SK-N-SH treated with all-trans-retinoic acid at 6 μM for 48 hours (cell line): ENCODE results near the gene CD300C.

Source experiments
- ATAC-seq: fragments of 200-7000 bp; cut with Tn5 transposase; 3 replicates; pipeline ENCODE4 v1.9.1; 2020; ENCODE audit warnings: mild to moderate bottlenecking, moderate library complexity
- ARNTL ChIP-seq: fragments of 450-650 bp; formaldehyde crosslinking; IDR thresholded peaks from 2 replicates; pipeline ENCODE4 v1.5.0; 2020; ENCODE audit warnings: low read depth, mild to moderate bottlenecking, moderate library complexity, borderline replicate concordance
- BACH2 ChIP-seq: fragments of 250-450 bp; sonication (Bioruptor Pico); IDR thresholded peaks from 2 replicates; pipeline ENCODE4 v1.9.0; 2021; ENCODE audit warnings: mild to moderate bottlenecking, borderline replicate concordance
- CSDC2 ChIP-seq: fragments of 250-450 bp; sonication (Bioruptor Pico); IDR thresholded peaks from 2 replicates; pipeline ENCODE4 v1.5.0; 2020; ENCODE audit warnings: mild to moderate bottlenecking, moderate library complexity
- CSRNP3 ChIP-seq: fragments of 250-450 bp; sonication (Bioruptor Pico); IDR thresholded peaks from 2 replicates; pipeline ENCODE4 v1.5.1; 2021; ENCODE audit warnings: mild to moderate bottlenecking, moderate library complexity
- ESRRG ChIP-seq: fragments of 250-450 bp; sonication (Bioruptor Pico); IDR thresholded peaks from 2 replicates; pipeline ENCODE4 v1.6.1; 2021; ENCODE audit warnings: mild to moderate bottlenecking
- GLIS3 ChIP-seq: fragments of 250-450 bp; sonication (Bioruptor Pico); IDR thresholded peaks from 2 replicates; pipeline ENCODE4 v1.5.0; 2020; ENCODE audit warnings: mild to moderate bottlenecking, moderate library complexity
- ISL1 ChIP-seq: fragments of 250-450 bp; sonication (Bioruptor Pico); IDR thresholded peaks from 2 replicates; pipeline ENCODE4 v2.1.2; 2022; ENCODE audit warnings: mild to moderate bottlenecking, moderate library complexity
- OSR1 ChIP-seq: fragments of 250-450 bp; sonication (Bioruptor Pico); IDR thresholded peaks from 2 replicates; pipeline ENCODE4 v1.8.0; 2022; ENCODE audit warnings: moderate library complexity, mild to moderate bottlenecking, inconsistent platforms
- PATZ1 ChIP-seq: fragments of 250-450 bp; sonication (Bioruptor Pico); IDR thresholded peaks from 2 replicates; pipeline ENCODE4 v1.8.0; 2020; ENCODE audit warnings: mild to moderate bottlenecking, moderate library complexity, borderline replicate concordance
- POU6F1 ChIP-seq: fragments of 250-450 bp; sonication (Bioruptor Pico); IDR thresholded peaks from 2 replicates; pipeline ENCODE4 v1.8.0; 2021; ENCODE audit warnings: low read depth, mild to moderate bottlenecking, moderate library complexity, borderline replicate concordance
- PPARA ChIP-seq: fragments of 250-450 bp; sonication (Bioruptor Pico); IDR thresholded peaks from 2 replicates; pipeline ENCODE4 v1.5.0; 2020; ENCODE audit warnings: mild to moderate bottlenecking, borderline replicate concordance
- RARB ChIP-seq: fragments of 250-450 bp; sonication (Bioruptor Pico); IDR thresholded peaks from 2 replicates; pipeline ENCODE4 v1.8.0; 2021; ENCODE audit warnings: mild to moderate bottlenecking, moderate library complexity
- SNAI2 ChIP-seq: fragments of 250-450 bp; sonication (Bioruptor Pico); IDR thresholded peaks from 2 replicates; pipeline ENCODE4 v1.5.0; 2020; ENCODE audit warnings: mild to moderate bottlenecking, moderate library complexity
- TCF4 ChIP-seq: fragments of 250-450 bp; sonication (Bioruptor Pico); IDR thresholded peaks from 2 replicates; pipeline ENCODE4 v1.8.0; 2021; ENCODE audit warnings: mild to moderate bottlenecking, moderate library complexity, borderline replicate concordance
- TOX ChIP-seq: fragments of 250-450 bp; sonication (Bioruptor Pico); IDR thresholded peaks from 2 replicates; pipeline ENCODE4 v1.8.0; 2021; ENCODE audit warnings: mild to moderate bottlenecking, moderate library complexity, borderline replicate concordance
- ZFP3 ChIP-seq: fragments of 250-450 bp; sonication (Bioruptor Pico); IDR thresholded peaks from 2 replicates; pipeline ENCODE4 v1.5.0; 2020; ENCODE audit warnings: mild to moderate bottlenecking, moderate library complexity
- ZFP30 ChIP-seq: fragments of 450-650 bp; formaldehyde crosslinking; IDR thresholded peaks from 2 replicates; pipeline ENCODE4 v1.5.0; 2022; ENCODE audit warnings: mild to moderate bottlenecking, moderate library complexity
- ZNF565 ChIP-seq: fragments of 450-650 bp; formaldehyde crosslinking; conservative IDR thresholded peaks from 2 replicates; pipeline ENCODE4 v1.5.0; 2020; ENCODE audit warnings: low read depth, mild to moderate bottlenecking, moderate library complexity
- ZNF70 ChIP-seq: fragments of 450-650 bp; formaldehyde crosslinking; IDR thresholded peaks from 2 replicates; pipeline ENCODE4 v1.5.0; 2020; ENCODE audit warnings: mild to moderate bottlenecking, moderate library complexity
- ZNF8 ChIP-seq: fragments of 450-650 bp; formaldehyde crosslinking; IDR thresholded peaks from 2 replicates; pipeline ENCODE4 v1.5.0; 2020; ENCODE audit warnings: mild to moderate bottlenecking, moderate library complexity
- TF ChIP-seq, protein P1 (sequence below): fragments of 250-450 bp; sonication (Bioruptor Pico); IDR thresholded peaks from 2 replicates; pipeline ENCODE4 v1.5.1; 2020; ENCODE audit warnings: low read depth, mild to moderate bottlenecking, moderate library complexity

The CD300C gene

GRCh38 chr17:74567397-74567796 lies 21.5 kb upstream of the CD300C start, which contains the start of gene CD300H:
TSS of gene CD300H (minus strand) at chr17:74567509.
- ATAC-seq, result no peak
- no peak for TF ChIP-seq TOX (CRISPR knock-in tag)
- no peak for TF ChIP-seq RARB (CRISPR knock-in tag)
- TF ChIP-seq, protein P1, sequence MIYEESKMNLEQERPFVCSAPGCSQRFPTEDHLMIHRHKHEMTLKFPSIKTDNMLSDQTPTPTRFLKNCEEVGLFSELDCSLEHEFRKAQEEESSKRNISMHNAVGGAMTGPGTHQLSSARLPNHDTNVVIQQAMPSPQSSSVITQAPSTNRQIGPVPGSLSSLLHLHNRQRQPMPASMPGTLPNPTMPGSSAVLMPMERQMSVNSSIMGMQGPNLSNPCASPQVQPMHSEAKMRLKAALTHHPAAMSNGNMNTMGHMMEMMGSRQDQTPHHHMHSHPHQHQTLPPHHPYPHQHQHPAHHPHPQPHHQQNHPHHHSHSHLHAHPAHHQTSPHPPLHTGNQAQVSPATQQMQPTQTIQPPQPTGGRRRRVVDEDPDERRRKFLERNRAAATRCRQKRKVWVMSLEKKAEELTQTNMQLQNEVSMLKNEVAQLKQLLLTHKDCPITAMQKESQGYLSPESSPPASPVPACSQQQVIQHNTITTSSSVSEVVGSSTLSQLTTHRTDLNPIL (CRISPR knock-in tag), result no peak
- TF ChIP-seq TCF4 (CRISPR knock-in tag), result no peak
- TF ChIP-seq ZFP30, result no peak
- TF ChIP-seq POU6F1 (CRISPR knock-in tag), result no peak
- TF ChIP-seq CSRNP3, result no peak
- TF ChIP-seq GLIS3, result no peak
- no peak for TF ChIP-seq BACH2 (CRISPR knock-in tag)
- TF ChIP-seq OSR1, result no peak
- no peak for TF ChIP-seq PATZ1
- TF ChIP-seq, all 23 proteins: peak for 0

DNA sequence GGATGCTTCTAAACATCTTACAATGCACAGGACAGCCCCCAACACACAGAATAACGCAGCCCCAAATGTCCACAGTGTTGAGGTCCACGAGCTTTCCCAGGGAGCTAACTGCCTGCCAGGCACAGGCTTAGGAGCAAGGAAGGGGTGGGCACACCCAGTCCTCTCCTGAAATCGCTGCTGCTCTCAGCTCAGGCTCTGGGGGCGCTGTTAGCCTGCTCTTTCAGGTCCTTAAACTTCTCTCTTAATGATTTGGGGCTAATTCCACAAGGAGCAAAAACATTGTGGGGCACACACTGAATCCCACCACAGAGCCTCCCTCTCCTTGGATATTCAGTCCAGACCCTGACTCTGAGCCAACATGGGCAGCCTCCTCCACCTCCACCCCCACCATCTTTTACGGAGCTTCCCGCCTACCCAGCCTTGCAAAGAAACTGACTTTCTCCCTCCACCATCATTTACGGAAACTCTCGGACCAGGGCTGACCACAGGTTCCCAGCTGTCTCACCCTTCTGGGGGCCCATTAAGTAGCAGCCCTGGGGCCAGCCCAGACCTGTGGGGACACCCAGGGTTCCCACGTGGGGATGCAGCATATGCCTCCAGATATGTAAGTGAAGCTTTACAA lies 20.3 kb upstream of the CD300C start:
- no peak; the same call in 2 of the 3 replicates for ATAC-seq
- TF ChIP-seq ESRRG (CRISPR knock-in tag), result no peak
- TF ChIP-seq SNAI2 (CRISPR knock-in tag), result no peak
- TF ChIP-seq CSDC2, result no peak
- no peak for TF ChIP-seq TOX (CRISPR knock-in tag)
- TF ChIP-seq ARNTL (CRISPR knock-in tag), result no peak
- TF ChIP-seq ISL1, result no peak
- no peak for TF ChIP-seq PATZ1
- TF ChIP-seq POU6F1 (CRISPR knock-in tag), result no peak
- TF ChIP-seq ZNF565 (CRISPR knock-in tag), result no peak
- no peak for TF ChIP-seq OSR1
- no peak for TF ChIP-seq GLIS3
- TF ChIP-seq ZFP3, result no peak
- TF ChIP-seq ZNF8 (CRISPR knock-in tag), result no peak

GRCh38 chr17:74565126-74565525 lies 19.2 kb upstream of the CD300C start:
- no peak for ATAC-seq
- TF ChIP-seq POU6F1 (CRISPR knock-in tag), result no peak
- no peak for TF ChIP-seq CSRNP3
- TF ChIP-seq GLIS3, result no peak
- no peak for TF ChIP-seq PPARA (CRISPR knock-in tag)
- TF ChIP-seq, protein P1 (CRISPR knock-in tag), result no peak
- no peak for TF ChIP-seq ISL1
- TF ChIP-seq ESRRG (CRISPR knock-in tag), result no peak
- TF ChIP-seq ZNF565 (CRISPR knock-in tag), result no peak
- TF ChIP-seq CSDC2, result no peak
- no peak for TF ChIP-seq ZNF70 (CRISPR knock-in tag)
- no peak for TF ChIP-seq ZFP3
- no peak for TF ChIP-seq BACH2 (CRISPR knock-in tag)
